ENCODE results near the gene KRT84. TPM values are rescaled to one million over a fixed set of nuclear protein-coding genes. Genes with fewer than 3 reads are reported as not detected.
A peak's percentile ranks its signal among the peaks of the same experiment; 100 is the strongest.

KRT84 gene
- total and polyA plus RNA-seq, 12 donors = not detected

DNA sequence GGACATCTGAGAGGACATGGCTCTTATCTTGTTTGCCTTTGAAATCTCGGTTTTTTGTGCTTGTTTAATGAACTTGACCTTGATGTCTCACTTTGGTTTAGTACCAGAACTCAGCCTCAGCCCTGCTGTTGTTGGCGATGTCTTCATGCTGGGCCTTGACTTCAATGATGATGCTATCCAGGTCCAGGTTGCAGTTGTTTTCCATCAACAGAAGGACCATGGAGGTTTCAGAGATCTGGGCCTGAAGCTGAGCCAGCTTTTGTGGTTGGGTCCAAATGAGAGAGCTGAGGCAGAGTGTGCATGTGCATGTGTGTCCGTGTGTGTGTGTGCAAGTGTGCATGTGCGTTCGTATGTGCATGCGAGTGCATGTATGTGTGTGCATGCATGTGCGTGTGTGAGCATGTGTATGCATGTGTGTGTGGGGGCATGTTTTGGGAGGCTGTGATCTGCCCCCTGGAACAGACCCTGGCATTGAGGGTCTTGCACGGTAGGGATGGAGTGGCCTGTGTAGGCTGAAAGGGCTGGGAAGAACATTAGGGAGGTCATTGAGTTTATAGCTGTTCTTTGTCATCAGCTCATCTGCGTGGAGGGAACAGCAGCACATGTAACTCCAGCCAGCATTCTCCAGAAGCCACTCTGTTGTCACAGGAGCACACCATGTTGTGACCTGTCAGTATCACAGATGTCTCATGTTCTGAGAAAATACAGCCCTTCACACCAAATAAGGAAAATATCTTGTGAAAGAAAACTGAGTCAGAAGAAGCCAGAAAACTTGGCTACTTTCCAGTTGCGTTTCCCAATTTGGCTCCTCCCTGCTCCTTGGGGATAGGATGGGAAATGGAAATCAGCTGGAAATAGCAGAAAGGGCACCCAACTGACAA, 30.7 kb upstream of the KRT84 start:
- peak overlapping the region in 2 of 5 donors; percentile 63 to 67 for H3K27ac ChIP-seq
- no peaks in the 10 kb centered on the region for H3K9me3 ChIP-seq (replicated peaks in 1 of 3)
- peak in 6 of 7 donors; percentile 33 to 72 (median 56) for DNase-seq
- H3K36me3 ChIP-seq (replicated peaks in 1 of 2) = no peaks in the 10 kb centered on the region
- H3K4me1 ChIP-seq (replicated peaks in 1 of 2) = no peaks in the 10 kb centered on the region
- WGBS, 4 donors = 54 to 64% (median 62%) methylated on average over 10 of the region's 10 CpGs
- no peaks in the 10 kb centered on the region for H3K27me3 ChIP-seq
- H3K4me3 ChIP-seq = no peak overlapping the region
- intact Hi-C loops (cut with DNase I) = no loop called here
- no peak for TF ChIP-seq POLR2A (IDR thresholded peaks at IDR 0.05)
- TF ChIP-seq, protein P1, sequence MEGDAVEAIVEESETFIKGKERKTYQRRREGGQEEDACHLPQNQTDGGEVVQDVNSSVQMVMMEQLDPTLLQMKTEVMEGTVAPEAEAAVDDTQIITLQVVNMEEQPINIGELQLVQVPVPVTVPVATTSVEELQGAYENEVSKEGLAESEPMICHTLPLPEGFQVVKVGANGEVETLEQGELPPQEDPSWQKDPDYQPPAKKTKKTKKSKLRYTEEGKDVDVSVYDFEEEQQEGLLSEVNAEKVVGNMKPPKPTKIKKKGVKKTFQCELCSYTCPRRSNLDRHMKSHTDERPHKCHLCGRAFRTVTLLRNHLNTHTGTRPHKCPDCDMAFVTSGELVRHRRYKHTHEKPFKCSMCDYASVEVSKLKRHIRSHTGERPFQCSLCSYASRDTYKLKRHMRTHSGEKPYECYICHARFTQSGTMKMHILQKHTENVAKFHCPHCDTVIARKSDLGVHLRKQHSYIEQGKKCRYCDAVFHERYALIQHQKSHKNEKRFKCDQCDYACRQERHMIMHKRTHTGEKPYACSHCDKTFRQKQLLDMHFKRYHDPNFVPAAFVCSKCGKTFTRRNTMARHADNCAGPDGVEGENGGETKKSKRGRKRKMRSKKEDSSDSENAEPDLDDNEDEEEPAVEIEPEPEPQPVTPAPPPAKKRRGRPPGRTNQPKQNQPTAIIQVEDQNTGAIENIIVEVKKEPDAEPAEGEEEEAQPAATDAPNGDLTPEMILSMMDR (IDR thresholded peaks at IDR 0.05) = no peak

DNA sequence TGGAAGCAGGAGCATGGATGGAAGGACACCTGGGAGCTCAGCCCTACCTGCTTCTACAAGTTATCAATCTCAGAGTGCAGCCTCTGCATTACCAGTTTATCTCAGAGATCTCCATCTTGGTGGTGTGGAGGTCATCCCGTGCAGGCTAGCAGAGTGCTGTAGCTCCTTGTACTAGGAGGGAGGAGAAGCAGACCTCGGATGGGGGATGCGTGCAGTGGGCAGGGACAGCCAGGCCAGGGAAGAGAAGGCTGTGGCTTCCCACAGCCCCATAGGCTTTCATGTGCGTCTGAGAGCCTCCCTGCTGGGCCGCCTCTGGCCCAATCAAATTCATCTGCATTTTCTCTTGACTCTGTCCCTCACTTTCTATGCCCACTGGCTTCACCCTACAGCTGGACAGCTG, 29.5 kb upstream of the KRT84 start:
- H3K4me3 ChIP-seq = no peak overlapping the region
- TF ChIP-seq, protein P1 (IDR thresholded peaks at IDR 0.05) = no peak
- TF ChIP-seq POLR2A (IDR thresholded peaks at IDR 0.05) = no peak
- H3K36me3 ChIP-seq (replicated peaks in 1 of 2) = no peaks in the 10 kb centered on the region
- H3K9me3 ChIP-seq (replicated peaks in 1 of 3) = no peaks in the 10 kb centered on the region
- no peaks in the 10 kb centered on the region for H3K4me1 ChIP-seq (replicated peaks in 1 of 2)
- no peaks in the 10 kb centered on the region for H3K27me3 ChIP-seq
- peak overlapping the region in 2 of 5 donors; percentile 30 to 45 for H3K27ac ChIP-seq
- no peak for DNase-seq
- intact Hi-C loops (cut with DNase I) = no loop called here
- WGBS, 4 donors = 65 to 80% (median 77%) methylated on average over 3 to 5 of the region's 5 CpGs

DNA sequence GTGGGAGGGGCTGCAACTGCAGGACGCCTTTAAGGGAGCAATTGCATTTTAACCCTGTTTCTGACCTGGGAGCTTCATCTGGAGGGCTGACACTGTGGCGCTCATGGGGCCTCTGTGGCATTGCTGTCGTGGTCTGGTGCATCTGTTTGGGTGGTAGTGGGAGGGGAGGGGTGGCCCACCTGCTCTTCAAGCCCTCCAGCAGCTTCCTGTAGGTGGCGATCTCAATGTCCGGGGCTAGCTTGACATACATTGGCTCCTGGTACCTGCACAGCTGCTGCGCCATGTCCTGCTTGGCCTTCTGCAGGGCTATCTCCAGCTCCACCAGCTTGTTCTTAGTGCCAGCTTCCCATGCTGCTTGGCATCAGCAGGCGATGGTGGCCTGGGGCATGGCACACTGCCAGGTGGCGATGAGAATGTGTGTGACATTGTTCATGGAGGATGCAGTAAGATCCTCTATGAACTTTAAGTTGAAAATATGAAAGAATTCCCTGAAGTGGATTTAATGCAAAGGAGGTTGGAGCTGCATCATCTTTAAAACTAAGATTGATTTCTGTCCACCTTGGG, 28.4 kb upstream of the KRT84 start:
- TF ChIP-seq, protein P1 (IDR thresholded peaks at IDR 0.05) = no peak
- TF ChIP-seq POLR2A (IDR thresholded peaks at IDR 0.05) = no peak
- DNase-seq = no peak
- Histone ChIP-seq H3K27me3 (no peaks in the 10 kb centered on the region), H3K9me3 (replicated peaks in 1 of 3) (no peaks in the 10 kb centered on the region), H3K4me1 (replicated peaks in 1 of 2) (no peaks in the 10 kb centered on the region), H3K36me3 (replicated peaks in 1 of 2) (no peaks in the 10 kb centered on the region), H3K4me3 (no peak overlapping the region), H3K27ac (no peak overlapping the region)
- WGBS, 4 donors = 69 to 90% (median 74%) methylated on average over 5 to 8 of the region's 8 CpGs
- intact Hi-C loops (cut with DNase I) = no loop called here

DNA sequence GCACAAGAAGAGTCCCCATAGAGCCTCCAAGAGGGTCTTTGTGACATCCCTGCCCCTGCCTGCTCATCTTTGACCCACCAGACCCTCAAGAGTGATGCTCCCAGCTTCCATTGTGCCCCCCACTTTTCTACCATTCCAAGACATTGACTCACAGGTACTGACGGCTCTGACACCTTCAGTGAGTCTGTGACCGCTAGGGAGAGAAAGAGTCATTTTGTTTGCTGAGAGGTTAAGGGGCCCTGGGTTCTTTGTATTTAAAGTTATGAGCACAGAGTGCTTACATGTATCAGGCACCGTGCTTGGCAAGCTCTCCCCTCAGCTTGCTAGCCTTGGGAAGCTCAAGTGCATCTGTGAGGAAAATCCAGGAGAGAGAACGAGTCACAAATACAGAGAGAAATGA, 27.8 kb upstream of the KRT84 start:
- intact Hi-C loops (cut with DNase I) = no loop called here
- no peak for DNase-seq

More for the DNA sequence above, 27.8 kb upstream of the KRT84 start:
- no peaks in the 10 kb centered on the region for H3K27me3 ChIP-seq
- no peaks in the 10 kb centered on the region for H3K36me3 ChIP-seq (replicated peaks in 1 of 2)
- WGBS, 4 donors = 47 to 58% (median 51%) methylated on average over 4 of the region's 4 CpGs
- no peaks in the 10 kb centered on the region for H3K4me1 ChIP-seq (replicated peaks in 1 of 2)
- no peak overlapping the region for H3K27ac ChIP-seq
- no peak for TF ChIP-seq POLR2A (IDR thresholded peaks at IDR 0.05)
- no peak overlapping the region for H3K4me3 ChIP-seq
- H3K9me3 ChIP-seq (replicated peaks in 1 of 3) = no peaks in the 10 kb centered on the region
